GM18519 (cell line): ENCODE results near the gene RALB.
"Not testable (repeated sequence)": the region's sequence is repeated elsewhere in the genome, so short reads cannot be mapped to it uniquely, and the experiment has no call there.

Source experiments
- ATAC-seq: cut with Tn5 transposase; IDR thresholded peaks from one replicate; pipeline ENCODE4 v1.9.1; 2021; ENCODE audit warnings: mild to moderate bottlenecking, moderate library complexity; ENCODE audit not compliant: unreplicated experiment, low FRiP score

RALB gene

DNA sequence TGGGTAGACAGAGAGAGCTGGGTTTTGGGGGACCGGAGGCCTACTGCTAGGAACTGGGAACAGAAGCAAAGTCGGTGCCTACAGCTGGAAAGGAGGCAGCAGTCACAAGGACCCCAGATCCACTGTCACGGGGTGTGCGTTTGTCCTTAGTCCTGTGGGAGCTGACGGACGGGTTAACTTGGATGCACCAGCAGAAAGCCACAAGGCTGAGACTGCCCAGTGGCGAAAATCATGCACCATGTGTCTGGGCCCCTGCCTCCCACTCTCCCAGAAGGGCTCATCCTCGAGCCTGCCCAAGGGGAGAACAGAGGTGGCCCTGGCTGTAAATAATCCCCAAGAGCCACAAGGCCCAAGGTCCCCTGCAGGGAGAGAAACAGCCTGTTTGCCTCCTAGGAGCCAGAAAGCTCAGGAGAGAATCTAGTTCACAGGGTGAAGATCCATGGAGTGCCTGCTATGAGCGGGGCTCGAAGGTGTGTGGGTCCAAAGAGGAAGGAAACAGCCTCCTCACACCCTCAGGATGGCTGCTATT is 11.7 kb upstream of the RALB start:
- ATAC-seq, result no peak

DNA sequence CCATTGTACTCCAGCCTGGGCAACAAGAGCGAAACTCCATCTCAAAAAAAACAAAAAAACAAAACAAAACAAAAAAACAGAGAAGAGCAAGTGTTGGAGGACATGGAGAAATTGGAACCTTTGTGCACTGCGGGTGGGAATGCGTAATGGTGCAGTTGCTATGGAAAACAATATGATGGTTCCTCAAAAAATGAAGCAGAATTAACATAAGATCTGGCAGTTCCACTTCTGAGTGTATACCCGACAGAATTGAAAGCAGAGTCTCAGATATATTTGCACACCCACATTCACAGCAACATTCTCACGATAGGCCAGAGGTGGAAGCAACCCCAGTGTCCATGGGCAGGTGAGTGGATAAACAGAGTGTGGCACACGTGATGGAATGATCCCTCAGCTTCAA is 11.0 kb upstream of the RALB start:
- ATAC-seq, result no peak

- no peak for ATAC-seq
These were observed 9.4 kb upstream of the RALB start for GRCh38 chr2:120243211-120243610.

DNA sequence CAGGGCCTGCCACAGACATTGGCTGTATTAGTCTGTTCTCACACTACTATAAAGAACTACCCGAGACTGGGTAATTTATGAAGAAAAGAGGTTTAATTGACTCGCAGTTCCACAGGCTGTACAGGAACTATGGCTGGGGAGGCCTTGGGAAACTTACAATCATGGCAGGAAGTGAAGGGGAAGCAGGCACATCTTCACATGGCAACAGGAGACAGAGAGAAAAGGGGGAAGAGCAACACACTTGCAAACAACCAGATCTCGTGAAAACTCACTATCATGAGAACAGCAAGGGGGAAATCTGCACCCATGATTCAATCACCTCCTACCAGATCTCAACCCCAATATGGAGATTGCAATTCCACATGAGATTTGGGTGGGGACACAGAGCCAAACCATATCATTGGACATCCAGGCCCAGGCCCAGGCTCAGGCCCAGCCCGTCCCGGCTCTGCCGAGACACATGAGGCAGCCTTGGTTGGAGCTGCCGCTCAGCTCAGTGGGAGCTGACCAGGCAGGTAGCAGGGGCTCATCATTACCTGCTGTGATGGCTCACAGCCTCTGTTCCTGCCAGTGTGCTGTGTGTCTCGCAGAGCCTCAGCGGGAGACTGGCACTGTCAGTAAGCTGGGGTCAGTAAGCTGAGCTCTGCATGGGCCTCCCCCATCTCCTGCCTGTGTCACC is 8.6 kb upstream of the RALB start:
- ATAC-seq, result no peak

GRCh38 chr2:120244656-120245519 is 7.8 kb upstream of the RALB start:
- ATAC-seq, result no peak

- ATAC-seq, result no peak
These were observed 6.9 kb upstream of the RALB start for GRCh38 chr2:120245520-120246332.

GRCh38 chr2:120246546-120247300 is 5.9 kb upstream of the RALB start:
- ATAC-seq, result no peak

DNA sequence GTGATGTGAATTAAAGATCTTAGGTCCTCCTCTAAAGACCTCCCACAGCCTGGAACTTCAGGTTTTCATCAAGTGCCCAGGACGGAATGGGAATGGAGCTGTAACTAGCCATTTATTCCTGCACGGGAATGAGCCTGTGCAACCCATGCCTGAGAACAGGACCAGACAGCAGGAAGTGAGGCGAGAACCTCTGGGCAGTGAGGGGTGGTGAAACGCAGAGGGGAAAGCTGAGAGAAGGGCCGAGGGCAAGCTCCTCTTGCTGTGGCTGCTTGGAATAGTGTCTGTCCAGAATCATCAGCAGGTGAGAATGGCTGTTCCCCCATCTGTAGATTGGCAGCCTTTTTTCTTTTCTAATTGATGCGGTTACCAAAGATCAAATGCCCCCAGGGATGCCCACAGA is 4.8 kb upstream of the RALB start:
- ATAC-seq, result no peak

DNA sequence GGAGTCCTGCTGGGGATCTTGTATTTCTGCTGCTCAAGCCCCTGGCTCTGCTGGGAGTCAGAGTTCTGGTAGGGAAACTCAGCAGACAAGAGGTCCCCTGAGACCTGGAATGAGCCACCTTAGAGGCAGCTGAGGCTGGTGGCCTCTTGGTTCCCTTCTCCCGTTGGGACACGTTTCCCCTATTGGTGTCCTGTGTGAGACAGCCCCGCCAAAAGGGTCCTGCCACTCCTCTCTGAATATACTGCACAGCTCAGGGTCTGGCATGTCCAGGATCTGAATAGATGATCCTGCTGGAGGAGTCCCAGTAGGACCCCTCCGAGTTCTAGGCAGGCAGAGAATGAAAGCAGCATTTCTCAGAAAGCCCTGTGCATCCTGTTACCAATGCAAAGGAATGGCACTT is 2.0 kb upstream of the RALB start:
- ATAC-seq, result no peak

DNA sequence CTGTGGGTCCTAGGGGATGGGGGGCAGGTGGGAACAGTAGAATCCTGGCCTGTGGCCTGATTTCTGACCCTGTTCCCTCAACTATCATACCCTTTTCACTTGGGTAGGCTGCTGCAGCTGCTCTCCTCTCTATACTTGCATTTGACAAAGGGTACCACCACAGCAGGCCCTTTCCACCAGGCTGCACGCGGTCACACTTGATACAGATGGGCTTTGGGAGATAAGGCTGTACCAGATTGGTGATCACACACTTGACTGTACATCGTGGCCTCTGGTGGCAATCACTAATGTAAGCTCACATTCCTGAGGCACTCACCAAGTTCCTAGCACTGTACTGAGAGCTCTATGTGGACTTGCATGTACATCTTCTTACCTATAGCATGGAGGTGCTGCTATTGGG is 1.6 kb upstream of the RALB start:
- no peak for ATAC-seq

- ATAC-seq, result no peak
These were observed 800 bp upstream of the RALB start for GRCh38 chr2:120251880-120252224.

DNA sequence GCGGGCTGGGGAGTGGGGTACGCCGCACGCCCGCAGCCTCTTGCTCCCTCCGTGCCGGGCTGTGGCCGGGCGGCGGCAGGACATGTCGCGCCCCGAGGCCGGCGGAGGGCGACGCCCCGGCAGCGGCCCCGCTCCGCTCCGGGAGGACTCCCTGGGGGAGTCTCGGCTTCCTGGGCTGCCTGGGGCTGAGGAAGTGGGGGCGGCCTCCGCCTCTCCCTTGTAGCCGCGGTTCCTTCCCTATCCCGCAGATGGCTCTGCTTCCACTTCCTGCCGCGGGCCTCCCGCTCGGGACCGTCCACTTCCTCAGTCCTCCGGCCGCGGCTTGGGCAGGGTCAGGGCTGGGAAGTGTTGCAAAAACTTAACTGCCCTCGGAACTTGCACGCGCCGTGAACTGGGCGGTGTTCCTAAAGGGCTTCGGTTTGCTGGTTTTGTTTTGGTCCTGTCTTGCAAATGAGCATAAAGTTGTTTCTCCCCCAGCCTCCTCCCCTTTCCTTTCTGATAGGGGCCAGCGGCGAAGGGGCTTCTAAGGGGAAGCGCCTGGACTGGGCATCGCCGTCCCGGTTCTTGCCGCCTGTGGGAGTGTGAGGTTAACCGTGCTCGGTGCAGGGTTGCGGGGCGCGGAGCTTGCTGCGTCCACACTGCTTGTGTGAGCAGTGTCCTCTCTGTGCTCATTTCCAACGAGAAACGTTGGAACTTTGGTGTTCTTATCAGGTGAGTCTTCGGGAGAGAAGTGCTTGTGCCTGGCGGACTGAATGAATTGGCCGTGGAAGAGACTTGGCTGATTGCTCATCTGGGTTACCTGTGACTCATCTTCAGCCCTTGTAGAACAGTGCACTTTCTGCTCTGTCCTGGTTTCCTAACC is 600 bp downstream of the RALB start:
- ATAC-seq, result peak; percentile 27

GRCh38 chr2:120254178-120254577 is 1.5 kb downstream of the RALB start:
- no peak for ATAC-seq

DNA sequence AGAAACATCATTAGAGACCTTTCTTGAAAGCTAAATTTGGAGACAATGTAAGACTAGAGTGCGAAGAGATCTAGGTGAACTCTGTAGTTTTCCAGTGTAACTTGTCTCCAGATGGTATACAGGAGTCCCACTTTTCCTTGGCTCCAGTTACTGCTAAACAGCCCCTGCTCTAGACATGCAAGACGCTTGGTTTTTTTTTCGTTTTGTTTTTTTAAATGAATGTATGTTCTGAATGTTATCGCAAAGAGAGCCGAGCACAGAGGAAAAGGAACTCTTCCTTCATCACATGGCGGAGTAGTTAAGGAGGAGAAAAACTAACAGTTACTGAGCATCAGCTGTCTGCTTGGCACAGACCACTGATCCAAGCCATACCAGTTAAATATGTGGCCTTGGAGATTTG is 2.4 kb downstream of the RALB start:
- ATAC-seq, result no peak

DNA sequence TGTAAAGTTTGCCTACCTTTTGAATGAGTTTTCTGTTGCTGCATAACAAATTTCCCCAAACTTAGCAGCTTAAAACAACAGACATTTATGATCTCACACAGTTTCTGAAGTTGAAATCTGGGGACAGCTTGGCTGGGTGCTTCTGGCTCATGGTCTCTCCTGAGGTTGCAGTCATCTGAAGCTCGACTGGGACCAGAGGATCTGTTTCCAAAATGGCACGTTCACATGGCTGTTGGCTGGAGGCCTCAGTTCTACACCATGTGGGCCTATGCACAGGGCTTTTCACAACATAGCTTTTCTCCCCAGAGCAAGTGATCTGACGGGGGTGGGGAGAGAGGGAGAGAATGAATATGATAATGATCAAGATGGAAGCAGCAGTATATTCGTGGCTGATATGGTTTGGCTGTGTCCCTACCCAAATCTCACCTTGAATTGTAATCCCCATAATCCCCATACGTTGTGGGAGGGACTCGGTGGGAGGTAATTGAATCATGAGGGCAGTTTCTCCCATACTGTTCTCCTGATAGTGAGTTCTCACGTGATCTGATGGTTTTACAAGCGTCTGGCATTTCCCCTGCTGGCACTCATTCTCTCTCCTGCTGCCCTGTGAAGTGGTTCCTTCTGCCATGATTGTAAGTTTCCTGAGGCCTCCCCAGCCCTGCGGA is 3.5 kb downstream of the RALB start:
- ATAC-seq, result no peak

- ATAC-seq, result no peak
These were observed 4.0 kb downstream of the RALB start for GRCh38 chr2:120256651-120257000.

DNA sequence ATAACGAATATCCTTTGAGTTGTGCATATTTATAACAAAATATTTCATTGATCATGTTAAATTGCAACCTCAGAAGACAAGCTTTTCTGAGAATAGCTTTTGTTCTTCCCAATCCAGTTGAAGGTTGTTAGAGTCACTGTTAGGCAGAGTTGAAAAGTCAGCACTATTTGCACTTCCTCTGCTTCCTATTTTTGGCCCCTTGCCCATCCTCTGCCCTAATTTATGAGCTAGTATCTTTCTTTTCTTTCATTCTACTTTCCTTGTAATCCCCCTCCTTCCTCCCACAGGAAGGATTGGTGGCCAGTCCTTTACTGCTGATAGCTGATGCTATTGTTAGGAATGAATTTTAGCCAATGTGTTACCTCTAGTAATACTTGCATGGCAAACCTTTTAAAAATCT is 4.9 kb downstream of the RALB start:
- ATAC-seq, result no peak

- ATAC-seq, result no peak
These were observed 5.5 kb downstream of the RALB start for GRCh38 chr2:120258196-120258595.

GRCh38 chr2:120259939-120260338 is 7.3 kb downstream of the RALB start:
- ATAC-seq, result not testable (repeated sequence)
